Subcutaneous adipose tissue (tissue), 4 donors: ENCODE data around the gene GHDC. TPM values are rescaled to one million over a fixed set of nuclear protein-coding genes. Genes with fewer than 3 reads are reported as not detected.

ENCODE experiments used
- total RNA-seq, 4 donors: library from RNA; depleted of rRNA; stranded (reverse); fragments of >200 nt; gene quantifications; one replicate each; pipeline ENCODE4 v1.1.0, GENCODE V29; 2016
- TF ChIP-seq, protein P1 (sequence below): fragments of 450-650 bp; IDR thresholded peaks from one replicate; pipeline ENCODE4 v1.5.1; 2016; ENCODE audit warnings: low read depth, mild to moderate bottlenecking, control low read depth, antibody characterized with exemption, moderate library complexity

GHDC gene, protein sequence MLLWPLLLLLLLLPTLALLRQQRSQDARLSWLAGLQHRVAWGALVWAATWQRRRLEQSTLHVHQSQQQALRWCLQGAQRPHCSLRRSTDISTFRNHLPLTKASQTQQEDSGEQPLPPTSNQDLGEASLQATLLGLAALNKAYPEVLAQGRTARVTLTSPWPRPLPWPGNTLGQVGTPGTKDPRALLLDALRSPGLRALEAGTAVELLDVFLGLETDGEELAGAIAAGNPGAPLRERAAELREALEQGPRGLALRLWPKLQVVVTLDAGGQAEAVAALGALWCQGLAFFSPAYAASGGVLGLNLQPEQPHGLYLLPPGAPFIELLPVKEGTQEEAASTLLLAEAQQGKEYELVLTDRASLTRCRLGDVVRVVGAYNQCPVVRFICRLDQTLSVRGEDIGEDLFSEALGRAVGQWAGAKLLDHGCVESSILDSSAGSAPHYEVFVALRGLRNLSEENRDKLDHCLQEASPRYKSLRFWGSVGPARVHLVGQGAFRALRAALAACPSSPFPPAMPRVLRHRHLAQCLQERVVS
- 10 to 100 TPM; 18.8 to 47.5 (median 45.3) TPM for total RNA-seq

DNA sequence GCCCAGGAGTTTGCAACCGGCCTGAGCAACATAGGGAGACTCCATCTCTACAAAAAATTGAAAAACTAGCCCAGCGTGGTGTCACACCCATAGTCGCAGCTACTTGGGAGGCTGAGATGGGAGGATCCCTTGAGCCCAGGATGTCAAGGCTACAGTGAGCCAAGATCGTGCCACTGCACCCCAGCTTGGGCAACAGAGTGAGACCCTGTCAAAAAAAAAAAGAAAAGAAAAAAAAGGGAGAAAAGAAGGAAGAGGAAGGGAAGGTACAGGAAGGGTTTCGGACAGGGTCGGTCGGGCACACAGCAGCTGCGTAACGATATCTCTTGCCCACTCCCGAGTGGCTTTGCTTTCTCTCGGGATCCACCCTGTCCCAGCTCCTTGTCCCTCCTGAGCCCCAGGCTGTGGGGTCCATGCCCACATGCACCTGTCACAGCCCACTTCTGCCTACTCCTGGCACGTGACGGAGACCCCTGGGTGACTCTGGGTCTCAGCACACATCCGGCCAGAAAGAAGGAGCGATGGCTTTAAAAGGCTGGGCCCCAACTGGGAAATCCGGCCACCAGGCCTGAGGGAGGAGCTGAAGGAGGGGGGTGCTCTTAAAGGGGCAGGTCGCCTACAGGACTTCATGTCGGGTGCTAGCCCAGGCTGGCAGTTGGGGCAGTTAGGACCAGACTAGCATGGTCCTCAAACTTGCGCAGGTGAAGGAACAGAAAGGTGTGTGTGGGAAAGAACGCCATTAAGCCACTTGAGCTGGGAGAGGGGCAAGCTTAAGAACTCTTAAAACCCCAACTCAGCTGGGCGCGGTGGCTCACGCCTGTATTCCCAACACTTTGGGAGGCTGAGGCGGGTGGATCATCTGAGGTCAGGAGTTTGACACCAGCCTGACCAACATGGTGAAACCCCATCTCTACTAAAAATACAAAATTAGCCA, at the start of gene GHDC:
Gene GHDC, minus strand, starts transcription at position 526 of the 931 bp plus-strand sequence. CDS start 913 bp downstream, outside the sequence.
- TF ChIP-seq, protein P1, sequence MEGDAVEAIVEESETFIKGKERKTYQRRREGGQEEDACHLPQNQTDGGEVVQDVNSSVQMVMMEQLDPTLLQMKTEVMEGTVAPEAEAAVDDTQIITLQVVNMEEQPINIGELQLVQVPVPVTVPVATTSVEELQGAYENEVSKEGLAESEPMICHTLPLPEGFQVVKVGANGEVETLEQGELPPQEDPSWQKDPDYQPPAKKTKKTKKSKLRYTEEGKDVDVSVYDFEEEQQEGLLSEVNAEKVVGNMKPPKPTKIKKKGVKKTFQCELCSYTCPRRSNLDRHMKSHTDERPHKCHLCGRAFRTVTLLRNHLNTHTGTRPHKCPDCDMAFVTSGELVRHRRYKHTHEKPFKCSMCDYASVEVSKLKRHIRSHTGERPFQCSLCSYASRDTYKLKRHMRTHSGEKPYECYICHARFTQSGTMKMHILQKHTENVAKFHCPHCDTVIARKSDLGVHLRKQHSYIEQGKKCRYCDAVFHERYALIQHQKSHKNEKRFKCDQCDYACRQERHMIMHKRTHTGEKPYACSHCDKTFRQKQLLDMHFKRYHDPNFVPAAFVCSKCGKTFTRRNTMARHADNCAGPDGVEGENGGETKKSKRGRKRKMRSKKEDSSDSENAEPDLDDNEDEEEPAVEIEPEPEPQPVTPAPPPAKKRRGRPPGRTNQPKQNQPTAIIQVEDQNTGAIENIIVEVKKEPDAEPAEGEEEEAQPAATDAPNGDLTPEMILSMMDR: no peak

DNA sequence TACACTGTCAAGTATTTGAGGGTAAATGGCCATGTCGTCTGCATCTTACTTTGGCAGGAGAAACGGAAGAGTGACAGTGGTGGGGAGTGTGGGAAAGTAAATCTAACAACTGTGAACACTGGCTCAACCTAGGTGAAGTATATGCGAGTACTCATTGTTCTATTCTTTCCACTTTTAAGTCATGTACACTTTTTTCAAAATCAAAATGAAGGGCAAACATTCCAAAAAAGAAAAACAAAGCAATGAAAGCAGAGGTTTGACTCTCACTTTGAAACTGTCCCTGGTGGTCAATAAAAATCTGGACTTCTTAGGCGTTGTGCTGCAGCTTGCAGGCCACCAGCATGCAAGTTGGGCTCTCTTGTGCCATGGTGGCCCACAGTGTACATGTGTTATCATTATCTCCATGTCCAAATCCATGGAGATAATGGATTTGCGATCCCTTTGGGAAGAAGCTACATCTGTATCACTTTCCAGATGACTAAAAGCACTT, 49.2 kb upstream of the GHDC start:
- TF ChIP-seq, protein P1: no peak

DNA sequence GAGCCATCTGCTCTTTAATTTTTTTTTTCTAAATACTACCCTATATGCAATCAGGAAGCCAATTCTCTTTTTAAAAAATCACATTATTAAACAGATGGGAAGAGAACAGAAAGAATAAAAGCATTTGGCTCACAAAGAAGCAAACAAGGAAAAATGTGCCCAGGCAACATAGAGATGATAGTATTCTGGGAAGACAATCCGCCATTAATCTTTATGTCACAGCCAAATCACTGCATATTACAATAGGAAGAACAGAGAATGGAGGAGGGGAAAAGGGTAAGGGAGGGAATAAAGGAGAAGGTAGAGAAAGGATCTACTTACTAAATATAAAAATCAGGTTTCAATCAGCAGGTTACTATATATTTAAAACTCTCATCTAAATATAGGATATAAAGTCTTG, 47.6 kb upstream of the GHDC start:
- TF ChIP-seq, protein P1: no peak

DNA sequence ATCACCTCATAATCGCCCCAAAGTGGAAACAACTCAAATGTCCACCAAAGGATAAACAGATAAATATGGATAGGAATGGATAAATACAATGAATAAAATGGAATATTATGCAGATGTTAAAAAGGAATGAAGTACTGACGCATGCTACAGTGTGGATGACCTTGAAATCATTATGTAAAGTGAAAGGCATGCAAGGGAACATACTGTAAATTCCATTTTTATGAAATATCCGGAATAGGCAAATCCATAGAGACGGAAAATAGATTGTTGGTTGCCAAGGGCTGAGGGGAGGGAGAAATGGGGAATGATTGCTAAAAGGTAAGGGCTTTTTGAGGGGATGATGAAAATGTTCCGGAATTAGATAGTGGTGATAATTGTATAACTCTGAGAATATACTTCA, 45.9 kb upstream of the GHDC start:
- TF ChIP-seq, protein P1: no peak

DNA sequence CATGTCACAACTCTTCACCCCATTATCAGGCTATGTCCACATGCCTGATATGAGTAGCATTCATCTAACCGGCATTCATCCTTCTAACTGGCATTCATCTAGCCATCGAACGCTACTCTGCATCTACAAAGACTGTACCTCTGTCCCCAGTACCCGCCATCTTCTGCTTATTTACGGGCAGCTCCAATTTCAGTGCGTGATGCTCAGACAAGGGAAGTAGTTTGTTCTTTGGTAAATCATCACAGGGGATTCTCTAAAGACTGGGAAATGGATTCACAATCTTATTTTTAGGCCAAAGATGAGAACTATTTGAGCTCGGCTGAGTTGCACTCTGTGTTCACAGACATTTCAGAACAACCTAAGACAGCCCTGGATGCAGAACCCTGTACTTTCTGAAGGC, 42.5 kb upstream of the GHDC start:
- TF ChIP-seq, protein P1: no peak

DNA sequence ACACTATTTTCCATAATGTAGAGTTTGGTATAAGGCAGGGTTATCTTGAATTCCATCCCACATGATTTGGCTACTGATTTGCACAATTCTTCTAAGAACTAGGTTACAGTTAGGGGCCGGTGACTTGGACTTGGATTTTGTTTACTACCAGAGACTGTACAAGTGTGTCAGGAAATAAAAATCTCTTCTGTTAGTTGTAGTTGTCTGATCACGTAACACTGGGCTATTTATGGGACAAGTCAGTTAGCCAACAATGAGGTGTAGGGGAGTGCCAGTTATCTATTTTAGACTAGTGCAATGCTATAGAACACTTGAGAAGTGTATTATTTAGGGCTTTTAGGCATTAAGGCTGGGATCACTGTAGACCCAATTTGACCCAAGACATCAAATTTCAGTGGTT, 39.7 kb upstream of the GHDC start:
- TF ChIP-seq, protein P1: no peak
